Astrocyte (in vitro differentiated cells and primary cell): Measurements from ENCODE around the gene BEX3.

Experiments used
- CTCF ChIP-seq: IDR thresholded peaks from 2 replicates; pipeline ENCODE4 v1.5.1; 2011; ENCODE audit warnings: low read depth, mild to moderate bottlenecking, inconsistent platforms, low read length, moderate library complexity; ENCODE audit not compliant: insufficient read depth
- EZH2 ChIP-seq: IDR thresholded peaks from 2 replicates; pipeline ENCODE4 v1.6.1; 2012; ENCODE audit warnings: mild to moderate bottlenecking, low read length, inconsistent platforms; ENCODE audit not compliant: insufficient read depth

- TF ChIP-seq CTCF, result no peak
- no peak for TF ChIP-seq EZH2
Observed at GRCh38 chrX:103372886-103373285, 3.5 kb upstream of the BEX3 start.
